MCF 10A (cell line): Measurements from ENCODE around the gene KDM4B. TPM values are rescaled to one million over a fixed set of nuclear protein-coding genes. Genes with fewer than 3 reads are reported as not detected.

Source experiments
- BruUV-seq: library from RNA; stranded (reverse); fragments of 400-500 nt; replicated peaks from 2 replicates; lab custom pipeline; 2021; lab: Mats Ljungman, UMichigan
- CTCF ChIA-PET: fragments of 300-600 bp; sonication (Branson Sonifier 250); formaldehyde crosslinking; extraction: SDS; loops from one replicate; lab custom pipeline; 2021; ENCODE audit warnings: antibody characterized with exemption, inconsistent platforms; lab: Yijun Ruan, JAX
- POLR2A ChIA-PET: fragments of 300-600, 350-650 bp; sonication (Branson Sonifier 250); formaldehyde crosslinking; extraction: SDS; loops from one replicate; lab custom pipeline; 2020; ENCODE audit warnings: antibody characterized with exemption, inconsistent platforms; lab: Yijun Ruan, JAX
- DNase-seq: peaks from one replicate; pipeline ENCODE4 v3.0.0-alpha.2; 2018; ENCODE audit not compliant: unreplicated experiment
- H3K27ac Mint-ChIP-seq: one replicate; pipeline ENCODE4 v1.8.0; 2022; ENCODE audit warnings: mild to moderate bottlenecking, low read depth, mixed read lengths; ENCODE audit not compliant: unreplicated experiment
- H3K27me3 Mint-ChIP-seq: one replicate; pipeline ENCODE4 v1.8.0; 2022; ENCODE audit warnings: mixed read lengths; ENCODE audit not compliant: insufficient read depth, unreplicated experiment
- H3K36me3 Mint-ChIP-seq: one replicate; pipeline ENCODE4 v1.8.0; 2022; ENCODE audit warnings: mild to moderate bottlenecking, moderate library complexity, mixed read lengths; ENCODE audit not compliant: insufficient read depth, unreplicated experiment
- H3K4me1 Mint-ChIP-seq: one replicate; pipeline ENCODE4 v1.8.0; 2022; ENCODE audit warnings: mixed read lengths; ENCODE audit not compliant: insufficient read depth, unreplicated experiment
- H3K4me3 Mint-ChIP-seq: one replicate; pipeline ENCODE4 v1.8.0; 2022; ENCODE audit warnings: mild to moderate bottlenecking, moderate library complexity, mixed read lengths; ENCODE audit not compliant: unreplicated experiment
- H3K9me3 Mint-ChIP-seq: one replicate; pipeline ENCODE4 v1.8.0; 2022; ENCODE audit warnings: mixed read lengths; ENCODE audit not compliant: unreplicated experiment
- CTCF ChIP-seq: fragments of 200-600 bp; IDR thresholded peaks from one replicate; pipeline ENCODE4 v1.8.0; 2022; ENCODE audit warnings: antibody characterized with exemption, mild to moderate bottlenecking; ENCODE audit not compliant: unreplicated experiment
- intact Hi-C: fragments of 100-400 bp; cut with micrococcal nuclease; formaldehyde crosslinking; loops from 2 replicates; pipeline ENCODE4 v1.14.1; 2022
- total RNA-seq: library from RNA; stranded (reverse); gene quantifications from 2 replicates; pipeline ENCODE4 v1.2.3, GENCODE V29; 2022

The KDM4B gene
- total RNA-seq, 1 experiment from 2014 or later: 34.4 TPM

- DNase-seq: no peak
These were observed 158.8 kb downstream of the KDM4B start for GRCh38 chr19:5127717-5128116.

GRCh38 chr19:5128251-5128935 is 159.5 kb downstream of the KDM4B start:
- CTCF ChIA-PET: interaction anchor here (0.5 kb wide), 1 partner anchor 331 kb away, joined by 3 read pairs; no protein-coding TSS in a partner anchor

More at GRCh38 chr19:5127717-5128116, 158.8 kb downstream of the KDM4B start:
- Mint-ChIP-seq H3K4me3 (no peak overlapping the region), H3K36me3 (peaks cover 26% of the 10 kb centered on the region), H3K4me1 (no peaks in the 10 kb centered on the region), H3K27ac (no peak overlapping the region), H3K27me3 (no peaks in the 10 kb centered on the region), H3K9me3 (no peaks in the 10 kb centered on the region)
- BruUV-seq: no TSS peak
- POLR2A ChIA-PET: no interaction called here
- TF ChIP-seq CTCF: no peak
- CTCF ChIA-PET: no interaction called here
- intact Hi-C loops: no loop called here

GRCh38 chr19:5128936-5129389 is 160.1 kb downstream of the KDM4B start:
- Mint-ChIP-seq H3K4me1 (no peaks in the 10 kb centered on the region), H3K4me3 (no peak overlapping the region), H3K27ac (no peak overlapping the region), H3K9me3 (no peaks in the 10 kb centered on the region), H3K27me3 (no peaks in the 10 kb centered on the region), H3K36me3 (peaks cover 26% of the 10 kb centered on the region)
- no peak for DNase-seq
- no TSS peak for BruUV-seq
- intact Hi-C loops: no loop called here
- ChIA-PET POLR2A (no interaction called here), CTCF (no interaction called here)
- no peak for TF ChIP-seq CTCF

More at GRCh38 chr19:5128251-5128935, 159.5 kb downstream of the KDM4B start:
- Mint-ChIP-seq H3K36me3 (peaks cover 26% of the 10 kb centered on the region), H3K4me3 (no peak overlapping the region), H3K27me3 (no peaks in the 10 kb centered on the region), H3K9me3 (no peaks in the 10 kb centered on the region), H3K27ac (no peak overlapping the region), H3K4me1 (no peaks in the 10 kb centered on the region)
- no peak for DNase-seq
- TF ChIP-seq CTCF: no peak
- BruUV-seq: no TSS peak
- POLR2A ChIA-PET: no interaction called here
- intact Hi-C loops: no loop called here

- no TSS peak for BruUV-seq
- intact Hi-C loops: no loop called here
- no peak overlapping the region for H3K4me3 Mint-ChIP-seq
- TF ChIP-seq CTCF: no peak
- H3K27ac Mint-ChIP-seq: no peak overlapping the region
- H3K36me3 Mint-ChIP-seq: peaks cover 26% of the 10 kb centered on the region
- ChIA-PET POLR2A (no interaction called here), CTCF (no interaction called here)
- no peak for DNase-seq
- no peaks in the 10 kb centered on the region for H3K4me1 Mint-ChIP-seq
- H3K9me3 Mint-ChIP-seq: no peaks in the 10 kb centered on the region
- H3K27me3 Mint-ChIP-seq: no peaks in the 10 kb centered on the region
These were observed 160.8 kb downstream of the KDM4B start for GRCh38 chr19:5129691-5130090.
